Omental fat pad (tissue), 4 donors: Measurements from ENCODE around the gene NUDCD3. TPM values are rescaled to one million over a fixed set of nuclear protein-coding genes. Genes with fewer than 3 reads are reported as not detected.

ENCODE experiments used
- ATAC-seq: fragments of 150-250 bp; one replicate; pipeline ENCODE4 v1.9.1; 2016; ENCODE audit warnings: mild to moderate bottlenecking, moderate library complexity; ENCODE audit not compliant: low FRiP score
- DNase-seq: peaks from one replicate; pipeline ENCODE4 v3.0.0-alpha.2; 2019; ENCODE audit warnings: low spot score
- total RNA-seq, 4 donors: library from RNA; depleted of rRNA; stranded (reverse); fragments of >200 nt; gene quantifications; one replicate each; pipeline ENCODE4 v1.1.0, GENCODE V29; 2016
- TF ChIP-seq, protein P1 (sequence below), 3 donors: fragments of 450-650 bp; IDR thresholded peaks; one replicate each; pipeline ENCODE4 v1.5.1; 2016 to 2017; ENCODE audit warnings: antibody characterized with exemption in 3 of 3, mild to moderate bottlenecking in 3 of 3, moderate library complexity in 2 of 3

The NUDCD3 gene
- total RNA-seq, 4 donors from 2014 or later: 49.3 to 57.2 (median 56.3) TPM

GRCh38 chr7:44388089-44388970, 102.1 kb downstream of the NUDCD3 start:
- ATAC-seq: no peak

GRCh38 chr7:44387389-44387788, 103.1 kb downstream of the NUDCD3 start:
- no peak for ATAC-seq

More at GRCh38 chr7:44388089-44388970, 102.1 kb downstream of the NUDCD3 start:
- TF ChIP-seq, protein P1, sequence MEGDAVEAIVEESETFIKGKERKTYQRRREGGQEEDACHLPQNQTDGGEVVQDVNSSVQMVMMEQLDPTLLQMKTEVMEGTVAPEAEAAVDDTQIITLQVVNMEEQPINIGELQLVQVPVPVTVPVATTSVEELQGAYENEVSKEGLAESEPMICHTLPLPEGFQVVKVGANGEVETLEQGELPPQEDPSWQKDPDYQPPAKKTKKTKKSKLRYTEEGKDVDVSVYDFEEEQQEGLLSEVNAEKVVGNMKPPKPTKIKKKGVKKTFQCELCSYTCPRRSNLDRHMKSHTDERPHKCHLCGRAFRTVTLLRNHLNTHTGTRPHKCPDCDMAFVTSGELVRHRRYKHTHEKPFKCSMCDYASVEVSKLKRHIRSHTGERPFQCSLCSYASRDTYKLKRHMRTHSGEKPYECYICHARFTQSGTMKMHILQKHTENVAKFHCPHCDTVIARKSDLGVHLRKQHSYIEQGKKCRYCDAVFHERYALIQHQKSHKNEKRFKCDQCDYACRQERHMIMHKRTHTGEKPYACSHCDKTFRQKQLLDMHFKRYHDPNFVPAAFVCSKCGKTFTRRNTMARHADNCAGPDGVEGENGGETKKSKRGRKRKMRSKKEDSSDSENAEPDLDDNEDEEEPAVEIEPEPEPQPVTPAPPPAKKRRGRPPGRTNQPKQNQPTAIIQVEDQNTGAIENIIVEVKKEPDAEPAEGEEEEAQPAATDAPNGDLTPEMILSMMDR (IDR thresholded peaks at IDR 0.05): no peak
- no peak for DNase-seq

GRCh38 chr7:44386139-44386913, 104.1 kb downstream of the NUDCD3 start:
- TF ChIP-seq, protein P1 (IDR thresholded peaks at IDR 0.05): no peak
- ATAC-seq (no peak), DNase-seq (no peak)

More at GRCh38 chr7:44387389-44387788, 103.1 kb downstream of the NUDCD3 start:
- TF ChIP-seq, protein P1 (IDR thresholded peaks at IDR 0.05): no peak
- DNase-seq: no peak

DNA sequence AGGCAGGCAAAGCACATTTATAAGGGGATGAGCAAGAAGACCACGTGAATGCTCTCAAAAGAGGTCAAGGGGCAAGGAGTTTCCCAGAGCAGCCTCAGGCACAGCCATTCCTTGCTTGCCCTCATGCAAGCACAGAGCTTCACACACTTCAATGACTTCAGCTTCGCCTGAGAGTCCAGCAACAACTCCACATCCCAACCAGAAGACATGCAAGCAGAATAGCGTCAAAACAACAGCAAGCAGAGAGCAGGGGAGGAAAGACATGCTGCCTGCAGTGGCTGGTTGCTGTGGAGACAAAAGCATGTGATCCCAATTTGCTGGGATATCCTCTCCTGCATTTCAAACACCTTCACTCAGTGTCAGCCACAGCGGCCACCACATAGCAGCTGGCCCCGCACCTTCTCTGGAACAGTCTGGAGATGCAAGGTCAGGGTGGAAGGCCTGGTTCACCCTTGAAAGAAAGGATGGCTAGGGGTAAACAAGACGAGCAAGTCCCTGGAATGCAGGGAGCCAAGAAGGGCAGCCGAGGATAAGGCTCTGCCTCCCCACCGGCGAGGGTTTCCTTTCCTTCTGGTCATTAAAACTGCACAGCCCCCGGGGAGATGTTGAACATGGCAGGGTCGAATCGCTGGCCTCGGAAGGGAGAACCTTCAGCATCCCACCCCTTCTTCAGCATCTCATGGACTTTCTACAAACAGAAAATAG, 104.9 kb downstream of the NUDCD3 start:
- no peak for DNase-seq
- TF ChIP-seq, protein P1 (IDR thresholded peaks at IDR 0.05): no peak
- ATAC-seq: no peak

GRCh38 chr7:44384586-44385433, 105.6 kb downstream of the NUDCD3 start:
- no peak for DNase-seq
- TF ChIP-seq, protein P1 (IDR thresholded peaks at IDR 0.05): no peak
- no peak for ATAC-seq

GRCh38 chr7:44383566-44383965, 106.9 kb downstream of the NUDCD3 start:
- DNase-seq (no peak), ATAC-seq (no peak)

More at GRCh38 chr7:44383566-44383965, 106.9 kb downstream of the NUDCD3 start:
- TF ChIP-seq, protein P1 (IDR thresholded peaks at IDR 0.05): no peak
